ENCODE data around the gene ZEB1. TPM values are rescaled to one million over a fixed set of nuclear protein-coding genes. Genes with fewer than 3 reads are reported as not detected.
"Not testable (repeated sequence)": the region's sequence is repeated elsewhere in the genome, so short reads cannot be mapped to it uniquely, and the experiment has no call there.

Gene ZEB1
- total and polyA plus RNA-seq, 4 experiments from 2014 or later = 19.1 to 70.6 (median 50.0) TPM

DNA sequence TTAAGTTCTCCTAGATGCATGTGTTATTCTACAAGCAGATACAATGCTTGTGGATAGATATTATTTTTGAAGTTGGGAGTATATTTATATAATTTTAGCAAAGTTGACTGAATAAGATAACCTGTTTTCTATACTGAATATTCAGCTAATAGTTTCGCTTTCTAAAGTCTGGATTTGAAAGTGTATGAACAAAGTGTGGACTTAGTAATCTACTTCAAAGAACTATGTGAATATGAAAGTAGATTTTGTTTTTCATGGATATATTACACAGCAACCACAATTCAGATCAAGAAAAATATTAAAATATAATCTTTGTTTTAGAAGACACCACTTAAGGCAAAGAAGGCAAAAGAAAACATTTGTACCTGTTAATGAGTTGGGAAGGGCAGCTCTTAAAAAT is 78.8 kb downstream of the ZEB1 start:
- H3K4me3 Mint-ChIP-seq = no peak overlapping the region
- ChIA-PET CTCF (ENCODE audit: partially characterized antibody) (no interaction called here), POLR2A (ENCODE audit: partially characterized antibody) (no interaction called here)
- Histone ChIP-seq H3K4me3 (ENCODE audit: low read length in 2 of 2) (no peak overlapping the region), H3K27me3 (ENCODE audit: insufficient read depth, low read length) (no peaks in the 10 kb centered on the region), H3K36me3 (ENCODE audit: insufficient read depth, low read length) (no peaks in the 10 kb centered on the region), H3K9me3 (ENCODE audit: control insufficient read depth in 1 of 2, low read length in 2 of 2) (no peaks in the 10 kb centered on the region), H3K4me1 (ENCODE audit: insufficient read depth, low read length) (peaks cover 8% of the 10 kb centered on the region), H3K27ac (ENCODE audit: low read depth, low read length) (no peak overlapping the region)
- peaks cover 0 to 6% of the 10 kb centered on the region in 2 donors for H3K36me3 Mint-ChIP-seq
- no peaks in the 10 kb centered on the region for H3K9me3 Mint-ChIP-seq
- intact Hi-C loops (cut with micrococcal nuclease) = no loop called here
- DNase-seq = no peak
- no peaks in the 10 kb centered on the region for H3K27me3 Mint-ChIP-seq
- H3K4me1 Mint-ChIP-seq = peaks cover 35 to 61% (median 43%) of the 10 kb centered on the region in 4 donors
- no peak overlapping the region for H3K27ac Mint-ChIP-seq

DNA sequence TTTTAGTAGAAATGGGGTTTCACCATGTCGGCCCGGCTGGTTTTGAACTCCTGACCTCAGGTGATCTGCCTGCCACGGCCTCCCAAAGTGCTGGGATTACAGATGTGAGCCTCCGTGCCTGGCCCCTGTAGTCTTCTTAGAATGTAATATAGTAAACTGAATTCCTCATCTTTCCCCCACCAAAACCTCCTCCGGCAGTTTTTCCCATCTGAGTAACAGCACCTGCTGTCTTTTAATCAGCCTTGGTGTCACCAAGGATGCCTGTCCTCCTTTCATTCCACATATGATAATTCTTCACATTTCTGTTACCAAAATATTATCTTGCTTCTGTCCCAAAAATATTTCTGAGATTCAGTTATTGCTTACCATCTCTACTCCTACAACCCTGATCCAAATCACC is 80.2 kb downstream of the ZEB1 start:
- H3K27me3 ChIP-seq (ENCODE audit: insufficient read depth, low read length) = no peaks in the 10 kb centered on the region
- no peak overlapping the region for H3K4me3 ChIP-seq (ENCODE audit: low read length in 2 of 2)
- no peak for DNase-seq
- POLR2A ChIA-PET (ENCODE audit: partially characterized antibody) = no interaction called here
- H3K9me3 ChIP-seq (ENCODE audit: control insufficient read depth in 1 of 2, low read length in 2 of 2) = no peaks in the 10 kb centered on the region
- Mint-ChIP-seq H3K27ac (peak overlapping the region in 1 of 7 donors; percentile 54), H3K4me1 (peaks cover 32 to 55% (median 41%) of the 10 kb centered on the region in 4 donors), H3K36me3 (peaks cover 0 to 6% of the 10 kb centered on the region in 2 donors), H3K9me3 (no peaks in the 10 kb centered on the region), H3K4me3 (no peak overlapping the region), H3K27me3 (no peaks in the 10 kb centered on the region)
- H3K36me3 ChIP-seq (ENCODE audit: insufficient read depth, low read length) = no peaks in the 10 kb centered on the region
- peaks cover 8% of the 10 kb centered on the region for H3K4me1 ChIP-seq (ENCODE audit: insufficient read depth, low read length)
- intact Hi-C loops (cut with micrococcal nuclease) = no loop called here
- H3K27ac ChIP-seq (ENCODE audit: low read depth, low read length) = no peak overlapping the region
- CTCF ChIA-PET (ENCODE audit: partially characterized antibody) = no interaction called here

DNA sequence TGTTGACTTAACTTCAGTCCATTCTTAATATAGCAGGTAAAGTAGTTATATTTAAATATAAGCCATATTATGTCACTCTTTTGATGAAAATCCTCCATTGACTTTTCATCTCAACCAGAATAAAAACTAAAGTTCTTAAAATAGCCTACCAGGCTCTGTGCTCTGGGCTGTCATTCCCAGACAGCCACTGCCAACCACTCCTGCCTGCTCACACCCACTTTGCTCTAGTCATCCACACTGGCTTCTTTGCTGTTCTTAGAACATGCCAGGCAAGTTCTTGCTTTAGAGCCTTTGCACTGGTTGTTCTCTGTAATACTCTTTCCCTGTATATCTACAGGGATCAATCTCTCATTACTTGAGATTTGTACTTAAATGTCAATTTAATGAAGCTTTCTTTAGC is 80.6 kb downstream of the ZEB1 start:
- intact Hi-C loops (cut with micrococcal nuclease) = no loop called here
- H3K9me3 Mint-ChIP-seq = no peaks in the 10 kb centered on the region
- no peak overlapping the region for H3K4me3 ChIP-seq (ENCODE audit: low read length in 2 of 2)
- H3K4me3 Mint-ChIP-seq = no peak overlapping the region
- no peaks in the 10 kb centered on the region for H3K36me3 ChIP-seq (ENCODE audit: insufficient read depth, low read length)
- peaks cover 2 to 8% of the 10 kb centered on the region in 2 donors for H3K36me3 Mint-ChIP-seq
- peaks cover 8% of the 10 kb centered on the region for H3K4me1 ChIP-seq (ENCODE audit: insufficient read depth, low read length)
- H3K27ac Mint-ChIP-seq = peak overlapping the region in 4 of 7 donors; percentile 7 to 61 (median 35)
- no peak overlapping the region for H3K27ac ChIP-seq (ENCODE audit: low read depth, low read length)
- POLR2A ChIA-PET (ENCODE audit: partially characterized antibody) = no interaction called here
- H3K27me3 Mint-ChIP-seq = no peaks in the 10 kb centered on the region
- H3K4me1 Mint-ChIP-seq = peaks cover 31 to 54% (median 39%) of the 10 kb centered on the region in 4 donors
- H3K9me3 ChIP-seq (ENCODE audit: control insufficient read depth in 1 of 2, low read length in 2 of 2) = no peaks in the 10 kb centered on the region
- DNase-seq = no peak
- CTCF ChIA-PET (ENCODE audit: partially characterized antibody) = interaction anchor here (1.0 kb wide), 1 partner anchor 46 kb away, joined by 3 read pairs; no protein-coding TSS in a partner anchor
- no peaks in the 10 kb centered on the region for H3K27me3 ChIP-seq (ENCODE audit: insufficient read depth, low read length)

DNA sequence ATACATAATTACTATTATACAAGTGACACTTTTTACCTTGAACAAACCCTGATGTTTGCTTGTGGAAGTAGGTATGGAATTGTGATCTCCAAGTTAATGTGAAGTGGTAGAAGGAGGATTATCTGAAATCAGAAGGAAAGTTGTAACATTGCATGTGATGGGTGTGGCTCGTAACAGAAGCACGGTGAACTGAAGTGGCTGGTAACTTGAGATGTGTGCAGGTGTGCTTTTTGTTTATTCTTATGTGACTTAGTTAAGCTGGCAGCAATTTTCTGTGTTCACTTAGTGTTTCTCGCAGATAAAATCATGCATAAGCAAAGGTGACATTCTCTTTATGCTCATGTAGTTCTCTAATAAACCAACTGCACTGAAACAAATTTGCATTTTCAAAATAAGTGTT is 82.3 kb downstream of the ZEB1 start:
- Histone ChIP-seq H3K27ac (ENCODE audit: low read depth, low read length) (no peak overlapping the region), H3K4me3 (ENCODE audit: low read length in 2 of 2) (no peak overlapping the region), H3K4me1 (ENCODE audit: insufficient read depth, low read length) (peaks cover 8% of the 10 kb centered on the region), H3K9me3 (ENCODE audit: control insufficient read depth in 1 of 2, low read length in 2 of 2) (no peaks in the 10 kb centered on the region), H3K27me3 (ENCODE audit: insufficient read depth, low read length) (no peaks in the 10 kb centered on the region), H3K36me3 (ENCODE audit: insufficient read depth, low read length) (no peaks in the 10 kb centered on the region)
- ChIA-PET CTCF (ENCODE audit: partially characterized antibody) (interaction anchor here (0.8 kb wide), 1 partner anchor 8 kb away, joined by 3 read pairs; no protein-coding TSS in a partner anchor), POLR2A (ENCODE audit: partially characterized antibody) (interaction anchor here (1.1 kb wide), 1 partner anchor 10 kb away, joined by 3 read pairs; no protein-coding TSS in a partner anchor)
- Mint-ChIP-seq H3K36me3 (peaks cover 14 to 15% of the 10 kb centered on the region in 2 donors), H3K27ac (no peak overlapping the region), H3K9me3 (peaks cover 0 to 5% (median 0%) of the 10 kb centered on the region in 8 donors), H3K4me1 (peaks cover 24 to 45% (median 34%) of the 10 kb centered on the region in 4 donors), H3K27me3 (no peaks in the 10 kb centered on the region), H3K4me3 (no peak overlapping the region)
- intact Hi-C loops (cut with micrococcal nuclease) = no loop called here
- no peak for DNase-seq

DNA sequence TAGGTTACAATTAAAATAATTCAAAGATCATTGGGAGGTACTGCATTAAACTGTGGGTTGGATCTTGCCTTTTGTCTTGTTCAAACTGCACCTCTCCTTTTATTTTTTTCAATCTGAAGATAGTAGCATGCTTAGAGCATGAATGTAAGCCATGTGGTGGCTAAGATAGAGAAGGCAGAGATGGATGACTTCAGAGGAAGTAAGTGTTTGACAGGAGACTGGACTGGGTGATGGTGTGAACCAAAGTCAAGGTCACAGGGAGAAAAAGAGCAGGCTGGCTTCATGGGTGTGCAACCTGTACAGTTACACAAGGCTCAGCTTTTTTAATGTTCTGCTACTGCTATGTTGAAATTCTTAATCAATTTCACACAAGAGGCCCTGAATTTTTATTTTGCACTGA is 85.6 kb downstream of the ZEB1 start:
- Histone ChIP-seq H3K27ac (ENCODE audit: low read depth, low read length) (no peak overlapping the region), H3K36me3 (ENCODE audit: insufficient read depth, low read length) (no peaks in the 10 kb centered on the region), H3K27me3 (ENCODE audit: insufficient read depth, low read length) (no peaks in the 10 kb centered on the region), H3K9me3 (ENCODE audit: control insufficient read depth in 1 of 2, low read length in 2 of 2) (no peaks in the 10 kb centered on the region), H3K4me1 (ENCODE audit: insufficient read depth, low read length) (no peaks in the 10 kb centered on the region), H3K4me3 (ENCODE audit: low read length in 2 of 2) (no peak overlapping the region)
- ChIA-PET POLR2A (ENCODE audit: partially characterized antibody) (no interaction called here), CTCF (ENCODE audit: partially characterized antibody) (no interaction called here)
- Mint-ChIP-seq H3K9me3 (peaks cover 0 to 14% (median 3%) of the 10 kb centered on the region in 8 donors), H3K36me3 (peaks cover 24 to 25% of the 10 kb centered on the region in 2 donors), H3K4me1 (peaks cover 16 to 33% (median 25%) of the 10 kb centered on the region in 4 donors), H3K4me3 (no peak overlapping the region), H3K27ac (peak overlapping the region in 2 of 7 donors; percentile 2 to 42), H3K27me3 (no peaks in the 10 kb centered on the region)
- no peak for DNase-seq
- intact Hi-C loops (cut with micrococcal nuclease) = no loop called here

DNA sequence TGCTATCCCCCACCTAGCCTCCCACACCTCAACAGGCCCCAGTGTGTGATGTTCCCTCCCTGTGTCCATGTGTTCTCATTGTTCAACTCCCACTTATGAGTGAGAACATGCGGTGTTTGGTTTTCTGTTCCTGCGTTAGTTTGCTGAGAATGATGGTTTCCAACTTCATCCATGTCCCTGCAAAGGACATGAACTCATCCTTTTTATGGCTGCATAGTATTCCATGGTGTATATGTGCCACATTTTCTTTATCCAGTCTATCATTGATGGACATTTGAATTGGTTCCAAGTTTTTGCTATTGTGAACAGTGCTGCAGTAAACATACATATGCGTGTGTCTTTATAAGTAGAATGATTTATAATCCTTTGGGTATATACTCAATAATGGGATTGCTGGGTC is 86.8 kb downstream of the ZEB1 start:
- H3K4me1 ChIP-seq (ENCODE audit: insufficient read depth, low read length); H3K9me3 ChIP-seq (ENCODE audit: control insufficient read depth in 1 of 2, low read length in 2 of 2); intact Hi-C loops (cut with micrococcal nuclease); H3K27ac ChIP-seq (ENCODE audit: low read depth, low read length); CTCF ChIA-PET (ENCODE audit: partially characterized antibody); POLR2A ChIA-PET (ENCODE audit: partially characterized antibody); H3K36me3 ChIP-seq (ENCODE audit: insufficient read depth, low read length); H3K4me3 Mint-ChIP-seq; H3K4me3 ChIP-seq (ENCODE audit: low read length in 2 of 2); DNase-seq; H3K27me3 Mint-ChIP-seq; H3K27ac Mint-ChIP-seq; H3K27me3 ChIP-seq (ENCODE audit: insufficient read depth, low read length): not testable (repeated sequence)
- peaks cover 35 to 36% of the 10 kb centered on the region in 2 donors for H3K36me3 Mint-ChIP-seq
- H3K4me1 Mint-ChIP-seq = peaks cover 12 to 39% (median 26%) of the 10 kb centered on the region in 4 donors
- peaks cover 0 to 25% (median 10%) of the 10 kb centered on the region in 8 donors for H3K9me3 Mint-ChIP-seq

DNA sequence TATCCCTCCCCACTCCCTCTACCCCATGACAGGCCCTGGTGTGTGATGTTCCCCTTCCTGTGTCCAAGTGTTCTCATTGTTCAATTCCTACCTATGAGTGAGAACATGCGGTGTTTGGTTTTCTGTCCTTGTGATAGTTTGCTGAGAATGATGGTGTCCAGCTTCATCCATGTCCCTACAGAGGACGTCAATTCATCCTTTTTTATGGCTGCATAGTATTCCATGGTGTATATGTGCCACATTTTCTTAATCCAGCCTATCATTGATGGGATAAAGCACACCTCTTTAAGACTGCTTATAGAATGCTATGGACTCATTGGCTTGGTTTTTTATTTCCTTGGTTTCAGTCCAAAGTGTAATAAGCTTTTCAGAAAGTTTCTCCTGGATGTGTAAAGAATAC is 93.4 kb downstream of the ZEB1 start:
- H3K27me3 ChIP-seq (ENCODE audit: insufficient read depth, low read length); H3K4me1 ChIP-seq (ENCODE audit: insufficient read depth, low read length); CTCF ChIA-PET (ENCODE audit: partially characterized antibody); H3K36me3 ChIP-seq (ENCODE audit: insufficient read depth, low read length); H3K27ac ChIP-seq (ENCODE audit: low read depth, low read length); H3K27ac Mint-ChIP-seq; intact Hi-C loops (cut with micrococcal nuclease); POLR2A ChIA-PET (ENCODE audit: partially characterized antibody); H3K27me3 Mint-ChIP-seq; H3K4me3 Mint-ChIP-seq; H3K4me3 ChIP-seq (ENCODE audit: low read length in 2 of 2); H3K9me3 ChIP-seq (ENCODE audit: control insufficient read depth in 1 of 2, low read length in 2 of 2); DNase-seq: not testable (repeated sequence)
- H3K36me3 Mint-ChIP-seq = peaks cover 23 to 31% of the 10 kb centered on the region in 2 donors
- H3K9me3 Mint-ChIP-seq = peaks cover 0 to 26% (median 12%) of the 10 kb centered on the region in 8 donors
- peaks cover 20 to 56% (median 38%) of the 10 kb centered on the region in 4 donors for H3K4me1 Mint-ChIP-seq
